ENCODE measurements around the gene ERICH4.
"Not testable (repeated sequence)": the region's sequence is repeated elsewhere in the genome, so short reads cannot be mapped to it uniquely, and the experiment has no call there.

ERICH4 gene

GRCh38 chr19:41478875-41479756 is 36.2 kb downstream of the ERICH4 start:
- DNase-seq: no peak

GRCh38 chr19:41479757-41480191 is 36.8 kb downstream of the ERICH4 start:
- no peak for DNase-seq

GRCh38 chr19:41480336-41480735 is 37.4 kb downstream of the ERICH4 start:
- no peak for DNase-seq

DNA sequence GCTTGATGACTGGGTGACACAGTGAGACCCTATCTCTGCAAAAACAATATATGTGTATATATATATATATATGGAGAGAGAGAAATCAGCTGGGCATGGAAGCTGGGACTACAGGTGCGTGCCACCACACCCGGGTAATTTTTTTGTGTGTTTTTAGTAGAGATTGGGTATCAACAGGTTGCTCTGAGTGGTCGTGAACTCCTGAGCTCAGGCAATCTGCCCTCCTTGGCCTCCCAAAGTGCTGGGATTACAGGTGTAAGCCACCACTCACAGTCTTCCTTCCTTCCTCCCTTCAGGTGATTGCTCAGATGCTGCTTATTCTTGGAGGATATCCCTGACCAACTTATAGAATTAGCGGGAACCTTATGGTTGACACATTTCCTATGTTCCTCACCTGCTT is 41.9 kb downstream of the ERICH4 start:
- no peak for DNase-seq

- not testable (repeated sequence) for DNase-seq
Measured at GRCh38 chr19:41486953-41487352, 44.0 kb downstream of the ERICH4 start.

DNA sequence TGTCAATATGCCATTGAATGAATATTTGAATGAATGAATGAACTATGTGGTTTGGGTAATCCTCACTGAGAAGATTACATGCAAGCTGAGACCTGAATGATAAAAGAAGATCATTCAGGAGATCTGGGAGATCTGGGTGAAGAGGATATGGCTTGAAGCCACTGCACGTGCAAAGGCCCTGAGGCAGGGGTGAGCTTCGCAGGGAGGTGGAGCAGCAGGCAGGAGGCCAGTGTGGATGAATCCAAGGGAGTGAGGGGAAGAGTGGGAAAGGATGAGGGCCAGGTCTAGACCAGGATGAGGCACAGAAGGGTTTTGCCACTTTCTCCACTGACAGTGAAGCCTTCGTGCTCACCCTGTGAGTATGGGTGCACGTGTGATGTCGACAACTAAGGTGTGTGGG is 49.9 kb downstream of the ERICH4 start:
- DNase-seq: no peak
